ENCODE measurements around the gene CCDC190.
"Not testable (repeated sequence)": the region's sequence is repeated elsewhere in the genome, so short reads cannot be mapped to it uniquely, and the experiment has no call there.

The CCDC190 gene

DNA sequence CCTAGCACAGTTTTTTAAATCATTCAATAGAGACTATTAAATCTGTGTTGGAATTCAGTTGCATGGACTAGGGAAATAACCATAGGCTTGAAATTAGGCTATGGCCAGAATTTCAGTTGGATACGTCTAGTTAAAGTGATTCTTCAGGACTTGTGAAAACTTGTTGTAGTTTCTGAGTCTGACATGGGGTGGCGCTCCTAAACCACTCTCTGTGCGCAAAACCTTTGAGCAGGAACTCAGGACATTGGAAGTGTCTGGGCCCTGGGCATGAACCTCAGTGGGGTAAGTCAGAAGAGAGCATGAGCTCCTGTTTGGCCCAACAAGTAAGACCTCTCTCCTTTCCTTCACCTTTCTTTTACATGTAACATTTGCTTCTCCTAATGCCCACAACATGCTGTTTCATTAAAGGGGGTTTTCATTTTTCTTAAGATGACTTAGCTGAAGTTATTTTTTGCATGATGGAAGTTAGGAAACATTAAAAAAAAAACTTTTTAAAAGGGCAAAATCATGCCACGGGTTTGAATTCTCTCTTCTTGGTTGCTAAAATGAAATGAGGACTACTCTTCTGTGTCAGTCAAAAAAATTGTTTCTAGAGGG, 17.1 kb upstream of the CCDC190 start:
- Histone ChIP-seq H3K27me3 (ENCODE audit: insufficient read depth, low read depth, severe bottlenecking) (no peaks in the 10 kb centered on the region), H3K4me3 (ENCODE audit: low read depth, low read length) (no peak overlapping the region), H3K9me3 (ENCODE audit: severe bottlenecking) (no peaks in the 10 kb centered on the region), H3K27ac (no peak overlapping the region), H3K36me3 (no peaks in the 10 kb centered on the region)
- peak; percentile 91 for TF ChIP-seq CTCF (IDR thresholded peaks at IDR 0.05; ENCODE audit: low read depth, low read length)
- DNase-seq, result peak; percentile 83

DNA sequence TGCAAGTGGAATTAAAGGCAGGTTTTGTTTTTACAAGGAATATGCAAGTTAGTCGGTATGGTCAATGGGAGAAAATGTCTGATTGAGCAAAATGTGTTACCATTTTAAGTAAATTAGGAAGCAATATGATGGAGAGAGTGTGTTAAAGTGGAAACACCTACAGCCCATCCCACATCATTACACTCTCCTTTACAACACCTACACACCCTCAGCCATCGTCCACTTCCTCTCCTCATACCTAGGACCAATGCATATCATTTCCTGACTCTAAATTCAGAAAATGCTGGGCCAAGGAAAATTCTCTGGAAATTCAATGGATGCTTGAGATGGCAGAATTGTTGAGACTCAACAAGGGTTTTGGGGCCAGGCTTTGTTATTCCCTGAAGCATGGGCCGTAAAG, 16.4 kb upstream of the CCDC190 start:
- Histone ChIP-seq H3K9me3 (ENCODE audit: severe bottlenecking) (no peaks in the 10 kb centered on the region), H3K36me3 (no peaks in the 10 kb centered on the region), H3K27ac (no peak overlapping the region), H3K27me3 (ENCODE audit: insufficient read depth, low read depth, severe bottlenecking) (no peaks in the 10 kb centered on the region), H3K4me3 (ENCODE audit: low read depth, low read length) (no peak overlapping the region)
- no peak for DNase-seq
- TF ChIP-seq CTCF (IDR thresholded peaks at IDR 0.05; ENCODE audit: low read depth, low read length), result no peak

GRCh38 chr1:162876751-162877150, 15.8 kb upstream of the CCDC190 start:
- H3K4me3 ChIP-seq (ENCODE audit: low read depth, low read length), result no peak overlapping the region
- no peak for TF ChIP-seq CTCF (IDR thresholded peaks at IDR 0.05; ENCODE audit: low read depth, low read length)
- H3K27me3 ChIP-seq (ENCODE audit: insufficient read depth, low read depth, severe bottlenecking), result no peaks in the 10 kb centered on the region
- no peaks in the 10 kb centered on the region for H3K36me3 ChIP-seq
- no peak overlapping the region for H3K27ac ChIP-seq
- peak; percentile 57 for DNase-seq
- H3K9me3 ChIP-seq (ENCODE audit: severe bottlenecking), result no peaks in the 10 kb centered on the region

DNA sequence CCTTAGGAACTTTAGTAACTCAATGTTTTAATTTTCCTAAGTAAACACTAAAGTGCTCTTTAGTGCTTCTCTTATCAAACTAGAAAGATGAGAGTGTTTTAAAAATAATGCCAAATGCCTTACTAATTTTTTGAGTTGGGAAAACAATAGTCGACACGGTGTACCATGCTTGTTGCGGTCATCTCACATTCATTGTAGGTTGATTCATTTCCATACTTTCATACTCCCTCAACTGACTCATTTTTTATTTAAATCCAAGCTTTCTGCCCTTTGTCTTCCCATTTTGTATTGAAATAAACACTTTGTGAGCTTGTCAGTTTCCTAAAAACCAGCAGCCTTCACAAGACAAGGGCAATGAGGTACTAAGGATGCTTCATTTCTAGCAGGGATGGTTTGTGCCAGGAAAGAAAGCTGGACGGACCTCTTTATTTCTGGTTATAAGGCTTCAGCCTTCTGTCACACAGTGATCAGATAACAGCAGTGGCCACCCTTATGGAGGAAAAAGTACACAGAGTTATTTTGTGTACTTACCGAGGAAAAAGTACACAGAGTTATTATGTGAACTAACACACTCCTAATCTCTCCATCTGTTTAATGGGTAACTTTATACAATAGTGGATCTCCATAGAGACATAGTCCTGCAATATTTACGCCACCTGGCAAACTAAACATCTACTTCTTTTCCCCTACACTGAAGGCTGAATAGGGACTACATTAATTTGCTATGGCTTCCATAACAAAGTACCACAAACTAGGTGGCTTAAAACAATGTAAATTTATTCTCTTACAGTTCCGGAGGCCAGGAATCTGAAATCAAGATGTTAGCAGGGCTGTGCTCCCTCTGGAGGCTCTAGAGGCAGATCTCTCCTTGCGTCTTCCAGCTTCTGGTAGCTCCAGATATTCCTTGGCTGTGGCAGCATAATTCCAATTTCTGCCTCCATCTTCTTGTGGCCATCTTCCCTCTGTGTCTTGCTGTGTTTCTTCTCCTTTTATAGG, 13.0 kb upstream of the CCDC190 start:
- Histone ChIP-seq H3K36me3 (no peaks in the 10 kb centered on the region), H3K9me3 (ENCODE audit: severe bottlenecking) (peaks cover 8% of the 10 kb centered on the region), H3K4me3 (ENCODE audit: low read depth, low read length) (no peak overlapping the region), H3K27ac (no peak overlapping the region), H3K27me3 (ENCODE audit: insufficient read depth, low read depth, severe bottlenecking) (no peaks in the 10 kb centered on the region)
- 0 out of 2 replicates have a peak, but pooled peaks have one; percentile 17 for TF ChIP-seq CTCF (IDR thresholded peaks at IDR 0.05; ENCODE audit: low read depth, low read length)
- DNase-seq, result no peak

GRCh38 chr1:162872981-162873380, 12.0 kb upstream of the CCDC190 start:
- Histone ChIP-seq H3K27me3 (ENCODE audit: insufficient read depth, low read depth, severe bottlenecking) (no peaks in the 10 kb centered on the region), H3K27ac (no peak overlapping the region), H3K36me3 (no peaks in the 10 kb centered on the region), H3K9me3 (ENCODE audit: severe bottlenecking) (peaks cover 8% of the 10 kb centered on the region), H3K4me3 (ENCODE audit: low read depth, low read length) (no peak overlapping the region)
- no peak for DNase-seq
- TF ChIP-seq CTCF (IDR thresholded peaks at IDR 0.05; ENCODE audit: low read depth, low read length), result no peak

GRCh38 chr1:162871417-162871816, 10.4 kb upstream of the CCDC190 start:
- not testable (repeated sequence) for H3K27me3 ChIP-seq (ENCODE audit: insufficient read depth, low read depth, severe bottlenecking); H3K4me3 ChIP-seq (ENCODE audit: low read depth, low read length); H3K36me3 ChIP-seq; H3K27ac ChIP-seq; H3K9me3 ChIP-seq (ENCODE audit: severe bottlenecking); DNase-seq
